Kidney (tissue), 14 donors: ENCODE results near the gene M6PR. TPM values are rescaled to one million over a fixed set of nuclear protein-coding genes. Genes with fewer than 3 reads are reported as not detected.

Experiments
- DNase-seq, 5 donors: peaks; one replicate each; pipeline ENCODE4 v3.0.0-alpha.2; 2013 to 2020
- FAIRE-seq: peaks from 2 replicates; lab custom pipeline; 2012; peaks lifted over from hg19 to GRCh38; lab: Jason Lieb, UNC
- H3K27ac ChIP-seq, 2 donors: one replicate each; pipeline ENCODE4 v1.7.0; 2013; ENCODE audit warnings: low read depth in 2 of 2, low read length in 2 of 2, inconsistent platforms in 1 of 2
- H3K27me3 ChIP-seq: one replicate; pipeline ENCODE4 v1.7.1; 2013; ENCODE audit warnings: low read length, inconsistent platforms; ENCODE audit not compliant: control insufficient read depth, insufficient read depth
- H3K36me3 ChIP-seq, 3 donors: one replicate each; pipeline versions ENCODE4 v1.7.0 to v1.7.1; 2013; ENCODE audit warnings: low read length in 3 of 3, control low read depth in 1 of 3, inconsistent platforms in 1 of 3; ENCODE audit not compliant: insufficient read depth in 3 of 3, control insufficient read depth in 2 of 3
- H3K4me1 ChIP-seq, 3 donors: one replicate each; pipeline versions ENCODE4 v1.7.0 to v1.7.1; 2013; ENCODE audit warnings: low read length in 3 of 3, inconsistent platforms in 1 of 3, low read depth in 1 of 3; ENCODE audit not compliant: control insufficient read depth in 2 of 3, insufficient read depth in 2 of 3
- H3K4me3 ChIP-seq, 3 donors: one replicate each; pipeline versions ENCODE4 v1.7.0 to v1.8.1; 2013; ENCODE audit warnings: low read length in 3 of 3, control low read depth in 1 of 3, inconsistent platforms in 1 of 3
- H3K9ac ChIP-seq, 3 donors: one replicate each; pipeline versions ENCODE4 v1.7.0 to v1.7.1; 2013; ENCODE audit warnings: low read length in 3 of 3, control low read depth in 1 of 3, inconsistent platforms in 1 of 3
- H3K9me3 ChIP-seq, 3 donors: one replicate each; pipeline versions ENCODE4 v1.7.0 to v1.7.1; 2013; ENCODE audit warnings: low read length in 3 of 3, control low read depth in 1 of 3, inconsistent platforms in 1 of 3; ENCODE audit not compliant: control insufficient read depth in 2 of 3, insufficient read depth in 1 of 3
- CTCF ChIP-seq: IDR thresholded peaks from 3 replicates; pipeline ENCODE4 v1.5.1; 2012; ENCODE audit warnings: mild to moderate bottlenecking, moderate library complexity, borderline replicate concordance; ENCODE audit not compliant: insufficient read depth; ENCODE audit errors: extremely low read depth
- intact Hi-C: fragments of 100-400 bp; cut with DNase I; formaldehyde crosslinking; loops from one replicate; pipeline ENCODE4 v1.11.1; 2022
- polyA plus RNA-seq: library from polyadenylated mRNA; stranded (reverse); fragments of 350-450 nt; fragmentation: Illumina TruSeq; extraction: RNeasy Lipid Tissue Mini Kit (QIAGEN cat#74804); gene quantifications from one replicate; pipeline ENCODE4 v1.2.3, GENCODE V29; 2014; ENCODE audit warnings: low read depth, low replicate concordance; ENCODE audit not compliant: insufficient read depth
- total RNA-seq: library from RNA; stranded (reverse); fragmentation: NEBNext Ultra II Directional; extraction: Animal tissue kit (Norgen Biotek cat#: 25700); gene quantifications from one replicate; pipeline ENCODE4 v1.2.1, GENCODE V29; 2021
- donor health status: control.
- donor health status: control.
- donor health status: control.
- donor health status: control.
- donor health status: control.
- donor health status: DM: yes; HTN: yes; CAD: no.
- donor health status: Normal renal cell carcinoma (clear cell type).

Gene M6PR
- total and polyA plus RNA-seq, 2 donors from 2014 or later: 84.7 to 165 TPM

- Histone ChIP-seq H3K27ac (no peak overlapping the region), H3K4me3 (no peak overlapping the region), H3K9me3 (peaks cover 0 to 4% (median 0%) of the 10 kb centered on the region in 3 donors), H3K4me1 (peaks cover 0 to 3% (median 0%) of the 10 kb centered on the region in 3 donors), H3K36me3 (no peaks in the 10 kb centered on the region), H3K27me3 (no peaks in the 10 kb centered on the region), H3K9ac (no peak overlapping the region)
- DNase-seq: no peak
- FAIRE-seq: no peak
- intact Hi-C loops: no loop called here
- no peak for TF ChIP-seq CTCF
Observed at GRCh38 chr12:8953773-8954402, 4.4 kb upstream of the M6PR start.

GRCh38 chr12:8951744-8952143, 2.3 kb upstream of the M6PR start:
- H3K4me3 ChIP-seq: no peak overlapping the region
- FAIRE-seq (no peak), DNase-seq (no peak)
- TF ChIP-seq CTCF: no peak
- H3K9ac ChIP-seq: no peak overlapping the region
- H3K4me1 ChIP-seq: peaks cover 0 to 6% (median 6%) of the 10 kb centered on the region in 3 donors
- intact Hi-C loops: no loop called here
- H3K27ac ChIP-seq: no peak overlapping the region
- H3K27me3 ChIP-seq: no peaks in the 10 kb centered on the region
- no peaks in the 10 kb centered on the region for H3K36me3 ChIP-seq
- H3K9me3 ChIP-seq: peaks cover 0 to 4% (median 0%) of the 10 kb centered on the region in 3 donors

- no peaks in the 10 kb centered on the region for H3K36me3 ChIP-seq
- H3K27ac ChIP-seq: no peak overlapping the region
- H3K27me3 ChIP-seq: no peaks in the 10 kb centered on the region
- no peak for TF ChIP-seq CTCF
- DNase-seq (peak in 1 of 5 donors; percentile 5), FAIRE-seq (no peak)
- peak overlapping the region; percentile 86 to 99 (median 94) for H3K4me3 ChIP-seq
- peak overlapping the region; percentile 54 to 96 (median 66) for H3K9ac ChIP-seq
- peaks cover 0 to 4% (median 0%) of the 10 kb centered on the region in 3 donors for H3K9me3 ChIP-seq
- intact Hi-C loops: no loop called here
- H3K4me1 ChIP-seq: peaks cover 0 to 6% (median 6%) of the 10 kb centered on the region in 3 donors
Observed at GRCh38 chr12:8950702-8951478, 1.4 kb upstream of the M6PR start.
